Muscle of arm (tissue), 12 donors: ENCODE measurements around the gene SERGEF. TPM values are rescaled to one million over a fixed set of nuclear protein-coding genes. Genes with fewer than 3 reads are reported as not detected.

ENCODE experiments used
- DNase-seq: peaks from one replicate; pipeline ENCODE4 v3.0.0-alpha.2; 2013
- polyA plus RNA-seq, 12 donors: library from polyadenylated mRNA; unstranded; fragments of 120-200 nt; gene quantifications; one replicate each; pipeline ENCODE4 v1.2.1, GENCODE V29; 2013; ENCODE audit not compliant: insufficient read length in 12 of 12

Gene SERGEF
- polyA plus RNA-seq, 12 donors, result 7.0 to 60.5 (median 12.0) TPM; not detected in 1

DNA sequence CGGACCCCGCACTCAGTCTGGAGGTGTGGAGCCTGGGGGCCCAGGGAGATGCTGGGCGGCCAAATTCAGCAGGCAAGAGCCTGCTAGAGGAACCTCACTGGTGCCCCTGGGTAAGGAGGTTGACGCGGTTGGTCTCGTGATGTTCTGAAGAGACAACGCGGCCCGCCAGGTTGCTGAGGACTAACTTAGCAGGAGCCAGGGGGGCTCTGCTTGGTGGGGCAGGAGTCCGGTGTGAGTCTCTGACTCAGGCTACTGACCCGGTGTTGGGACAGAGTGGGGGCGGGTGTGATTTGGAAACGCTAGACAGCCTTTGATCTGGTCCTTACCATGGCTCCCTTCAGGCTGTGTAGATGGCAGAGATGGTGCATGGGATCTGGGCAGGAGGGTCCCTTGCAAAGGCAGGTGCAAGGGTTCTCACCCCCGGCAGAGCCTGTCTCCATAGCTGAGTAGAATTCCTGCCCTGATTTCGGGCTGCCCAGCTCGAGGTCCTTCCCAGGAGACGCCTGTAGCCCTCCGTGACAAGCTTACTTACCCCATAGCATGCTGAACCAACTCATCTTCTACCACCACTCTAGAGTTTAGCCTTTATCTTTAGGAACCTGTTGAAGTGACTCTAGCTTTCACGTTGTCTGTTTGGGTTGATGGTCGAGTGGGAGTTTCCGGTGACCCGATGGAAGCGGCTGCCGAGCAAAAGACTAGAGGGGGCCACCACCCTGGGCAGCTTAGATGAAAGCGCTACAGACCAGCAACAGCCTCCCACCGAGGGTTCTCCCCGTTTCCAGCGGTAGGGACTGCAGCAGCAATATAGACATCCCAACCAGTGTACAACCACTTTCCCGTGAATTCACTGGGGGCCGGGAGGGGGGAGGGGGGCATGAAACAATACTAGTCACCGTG, 239.9 kb downstream of the SERGEF start:
- no peak for DNase-seq

DNA sequence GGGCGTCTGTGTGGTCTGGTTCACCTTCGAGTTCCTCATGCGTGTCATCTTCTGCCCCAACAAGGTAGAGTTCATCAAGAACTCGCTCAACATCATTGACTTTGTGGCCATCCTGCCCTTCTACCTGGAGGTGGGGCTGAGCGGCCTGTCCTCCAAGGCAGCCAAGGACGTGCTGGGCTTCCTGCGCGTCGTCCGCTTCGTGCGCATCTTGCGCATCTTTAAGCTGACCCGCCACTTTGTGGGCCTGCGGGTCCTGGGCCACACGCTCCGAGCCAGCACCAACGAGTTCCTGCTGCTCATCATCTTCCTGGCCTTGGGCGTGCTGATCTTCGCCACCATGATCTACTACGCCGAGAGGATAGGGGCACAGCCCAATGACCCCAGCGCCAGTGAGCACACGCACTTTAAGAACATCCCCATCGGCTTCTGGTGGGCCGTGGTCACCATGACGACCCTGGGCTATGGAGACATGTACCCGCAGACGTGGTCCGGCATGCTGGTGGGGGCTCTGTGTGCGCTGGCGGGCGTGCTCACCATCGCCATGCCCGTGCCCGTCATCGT, 240.9 kb downstream of the SERGEF start:
- DNase-seq, result no peak

DNA sequence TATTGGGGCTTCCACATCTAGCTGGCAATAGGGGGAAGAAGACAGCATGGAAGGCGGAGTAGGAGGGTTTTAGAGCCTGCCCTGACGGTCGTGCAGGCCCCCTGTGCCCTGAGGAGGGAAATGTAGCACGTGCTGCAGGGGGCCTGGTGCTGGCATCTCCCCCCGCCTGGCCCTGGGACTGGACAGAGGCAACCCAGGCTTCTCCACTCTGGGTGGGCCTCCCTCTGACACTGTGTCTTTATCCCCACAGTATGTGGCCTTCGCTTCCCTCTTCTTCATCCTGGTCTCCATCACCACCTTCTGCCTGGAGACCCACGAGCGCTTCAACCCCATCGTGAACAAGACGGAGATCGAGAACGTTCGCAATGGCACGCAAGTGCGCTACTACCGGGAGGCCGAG, 241.4 kb downstream of the SERGEF start:
- no peak for DNase-seq

DNA sequence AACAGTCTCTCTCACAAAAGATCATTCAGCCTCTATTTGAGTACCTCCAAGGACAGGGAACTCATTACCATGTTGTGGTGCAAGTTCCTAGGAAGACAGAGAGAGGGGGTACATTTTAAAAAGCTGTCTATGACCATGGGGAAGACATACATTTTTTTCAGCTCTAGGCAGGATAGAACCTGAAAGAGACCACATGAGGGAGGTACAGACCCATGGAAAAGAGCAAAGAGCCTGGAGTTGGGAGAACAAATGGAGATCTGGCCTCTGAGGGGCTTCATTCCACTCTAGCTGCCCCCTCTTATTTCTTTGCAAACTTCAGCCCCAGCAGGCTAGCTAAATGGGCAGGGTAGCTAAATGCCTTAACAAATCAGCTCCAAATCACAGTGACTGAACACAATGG, 241.9 kb downstream of the SERGEF start:
- DNase-seq, result no peak

GRCh38 chr11:17770048-17770652, 242.7 kb downstream of the SERGEF start:
- DNase-seq, result no peak

GRCh38 chr11:17769218-17769617, 243.6 kb downstream of the SERGEF start:
- DNase-seq, result no peak

DNA sequence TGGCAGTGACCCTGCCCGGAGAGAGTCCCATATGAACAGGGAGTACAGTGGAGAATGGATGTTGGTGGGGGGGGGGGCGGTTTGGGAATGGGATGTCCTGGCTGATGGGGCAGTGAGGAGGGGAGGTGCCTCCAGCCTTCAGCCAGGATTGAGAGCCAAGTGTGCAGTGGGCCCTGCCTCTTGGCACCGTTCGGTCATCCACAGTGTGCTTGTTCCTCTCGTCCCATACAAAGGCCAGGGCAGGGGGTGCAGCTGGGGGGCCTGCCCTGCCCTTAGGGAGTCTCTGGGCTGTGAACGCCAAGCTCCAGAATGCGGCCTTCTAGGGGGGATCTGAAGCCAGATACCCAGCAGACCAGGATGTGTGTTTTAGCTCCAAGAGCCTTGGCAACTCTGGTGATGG, 244.3 kb downstream of the SERGEF start:
- no peak for DNase-seq

DNA sequence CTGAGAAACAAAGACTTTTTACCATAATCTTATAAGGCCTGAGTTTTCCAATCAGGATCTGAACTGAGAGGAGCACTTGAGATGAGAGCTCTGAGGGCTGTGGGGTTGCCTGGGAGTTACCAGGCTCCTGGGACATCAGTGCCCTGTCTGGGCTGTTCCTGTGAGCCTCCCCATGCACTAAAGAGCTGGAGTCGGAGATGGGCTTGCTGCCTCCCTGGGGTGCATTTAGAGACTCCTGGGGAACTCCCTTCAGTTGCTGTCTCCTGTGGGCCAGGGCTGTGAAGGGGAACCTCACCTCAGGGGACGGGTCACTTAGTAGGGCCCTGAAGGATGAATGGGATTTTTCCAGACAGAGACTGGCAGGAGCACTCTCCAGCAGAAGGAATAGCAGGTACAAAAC, 244.9 kb downstream of the SERGEF start:
- no peak for DNase-seq

- DNase-seq, result no peak
Measured at GRCh38 chr11:17767301-17767885, 245.5 kb downstream of the SERGEF start.

DNA sequence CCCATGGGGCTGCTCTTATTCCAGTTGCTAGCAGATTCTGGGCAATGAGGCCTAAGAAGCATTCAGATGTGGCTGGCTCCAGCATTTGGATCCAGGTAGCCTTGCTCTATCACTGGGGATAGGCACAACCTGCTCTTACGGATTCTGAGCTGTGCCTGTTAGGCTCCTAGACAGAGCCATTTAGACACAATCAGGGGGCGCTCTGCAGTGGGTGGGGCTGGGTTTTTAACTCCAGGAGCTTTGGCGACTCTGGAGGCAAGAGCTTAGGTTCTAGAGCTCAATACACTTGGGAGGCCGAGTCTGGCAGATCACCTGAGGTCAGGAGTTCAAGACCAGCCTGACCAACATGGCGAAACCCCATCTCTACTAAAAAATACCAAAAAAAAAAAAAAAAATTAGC, 246.3 kb downstream of the SERGEF start:
- no peak for DNase-seq

DNA sequence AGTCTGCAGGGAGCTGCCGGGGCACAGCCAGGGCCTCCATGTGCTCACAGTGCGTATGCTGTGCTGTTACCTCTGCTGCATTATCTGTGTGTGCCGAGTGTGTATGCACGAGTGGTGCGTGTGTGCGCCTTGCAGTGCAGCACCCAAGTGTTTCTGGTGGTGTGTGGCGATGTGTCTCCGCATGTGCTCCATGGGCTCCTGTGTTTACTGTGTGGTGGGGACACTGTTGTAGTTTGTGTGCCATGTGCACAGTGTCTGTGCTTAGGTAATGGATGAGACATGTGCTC, 246.8 kb downstream of the SERGEF start:
- DNase-seq, result no peak

DNA sequence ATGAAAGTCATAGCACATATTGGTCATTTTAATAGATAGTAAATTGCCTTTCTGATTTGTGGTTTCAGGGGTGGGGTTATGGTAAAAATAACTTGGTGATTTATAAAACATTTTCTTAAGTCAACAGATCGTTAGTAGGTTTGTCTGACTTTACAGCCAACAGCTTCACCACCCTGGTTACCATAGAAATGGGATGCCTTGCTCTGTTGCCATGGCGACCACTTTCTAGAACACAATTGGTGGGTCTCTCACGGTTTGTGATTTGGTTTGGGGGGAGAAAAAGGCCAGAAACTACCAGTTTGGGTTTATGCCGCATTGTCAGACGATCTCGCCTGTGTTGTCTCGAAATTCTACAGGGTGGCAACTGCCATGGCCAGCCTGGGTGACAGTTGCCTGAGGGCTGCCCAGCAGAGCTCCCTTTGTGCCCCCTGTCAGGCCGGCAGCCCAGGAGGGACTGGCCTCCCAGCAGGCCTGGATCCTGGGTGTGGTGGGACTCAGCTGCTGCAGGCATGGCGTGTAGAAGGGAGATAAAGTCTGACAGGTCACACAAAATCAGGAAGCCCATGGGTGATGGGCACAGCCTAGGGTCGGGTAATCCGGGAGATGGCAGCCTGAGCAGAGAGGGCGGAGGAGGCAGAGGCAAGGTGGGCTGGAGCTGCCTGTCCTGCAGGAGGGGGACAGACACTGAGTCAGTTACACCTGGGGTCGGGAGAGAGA, 247.3 kb downstream of the SERGEF start:
- DNase-seq, result no peak

GRCh38 chr11:17764446-17765218, 248.2 kb downstream of the SERGEF start:
- DNase-seq, result no peak

- DNase-seq, result no peak
Measured at GRCh38 chr11:17763703-17764102, 249.1 kb downstream of the SERGEF start.

DNA sequence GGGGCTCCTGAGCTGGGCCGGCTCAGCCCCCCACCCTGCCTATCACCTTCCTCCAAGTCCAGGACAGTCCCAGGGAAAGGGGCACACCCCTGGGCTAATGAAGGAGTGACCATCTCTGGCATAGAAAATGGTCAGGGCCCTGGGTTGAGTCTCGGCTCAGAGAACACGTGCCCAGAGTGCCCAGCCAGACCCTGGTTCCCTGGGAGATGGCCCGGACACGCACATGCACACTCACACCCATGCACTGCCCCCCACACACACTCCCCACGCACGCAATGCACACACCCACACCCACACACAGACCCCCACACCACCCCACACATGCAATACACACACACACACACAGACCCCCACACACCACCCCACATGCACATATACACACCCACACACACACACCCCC, 249.6 kb downstream of the SERGEF start:
- no peak for DNase-seq

- no peak for DNase-seq
Measured at GRCh38 chr11:17762309-17762974, 250.4 kb downstream of the SERGEF start.

DNA sequence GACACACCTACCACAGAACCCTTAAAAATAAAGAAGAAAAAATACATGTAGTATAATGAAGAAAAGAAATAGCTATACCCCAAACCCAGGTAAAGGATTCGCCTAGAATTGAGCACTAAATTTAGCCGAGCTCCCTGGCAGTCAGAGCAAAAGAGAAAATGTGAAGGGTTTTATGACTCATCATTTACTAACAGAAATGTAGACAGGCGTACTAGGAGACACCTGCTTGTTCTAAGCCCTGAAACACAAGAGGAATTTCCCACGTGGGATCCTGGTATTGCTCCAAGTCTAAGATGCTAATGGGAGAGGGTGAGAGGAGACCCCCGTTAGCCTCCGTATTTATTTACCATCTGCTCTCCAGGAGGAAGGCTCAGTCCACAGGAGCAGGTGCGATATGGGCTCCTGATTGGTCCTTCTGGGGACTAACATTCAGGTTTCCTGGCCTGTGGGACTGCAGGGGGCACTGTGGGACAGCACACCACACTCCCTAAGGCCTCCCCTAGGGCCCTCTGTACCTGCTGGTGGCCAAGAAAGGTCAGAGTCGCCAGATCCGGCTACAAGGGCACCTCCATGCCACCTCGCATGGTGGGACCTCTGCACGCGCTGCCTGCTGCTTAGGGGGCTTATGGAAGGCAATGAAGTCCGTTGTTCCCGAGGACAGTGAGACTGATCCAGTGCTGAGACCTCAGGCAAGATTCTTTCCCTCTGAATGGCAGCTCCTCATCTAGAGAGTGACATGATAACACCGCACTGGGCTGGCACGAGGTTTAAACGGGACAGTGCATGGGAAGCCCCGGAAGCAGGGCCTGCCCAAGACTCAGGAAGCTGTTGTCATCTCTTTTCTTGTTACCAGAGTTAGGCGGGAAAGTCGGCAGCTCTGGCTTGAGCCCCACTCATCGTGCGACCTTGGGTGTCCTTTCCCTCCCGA, 252.5 kb downstream of the SERGEF start:
- DNase-seq, result no peak

DNA sequence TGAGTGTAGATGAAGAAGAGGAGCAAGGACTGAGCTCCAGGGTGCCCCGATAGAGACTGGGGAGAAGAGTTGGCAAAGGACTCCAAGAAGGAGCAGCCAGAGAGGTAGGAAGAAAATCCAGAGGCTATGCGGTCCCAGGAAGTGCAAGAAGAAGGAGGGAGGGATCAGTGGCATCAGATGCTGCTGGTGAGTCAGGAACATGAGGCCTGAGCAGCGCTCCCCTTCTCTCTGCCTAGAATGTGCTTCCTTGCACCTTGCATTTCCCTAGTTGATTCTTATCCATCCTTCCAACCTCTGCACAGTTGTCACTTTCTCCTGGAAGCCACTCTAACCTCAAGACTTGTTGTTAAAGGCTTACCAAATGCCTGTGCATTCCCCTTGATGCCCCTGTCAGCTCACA, 257.0 kb downstream of the SERGEF start:
- DNase-seq, result no peak

DNA sequence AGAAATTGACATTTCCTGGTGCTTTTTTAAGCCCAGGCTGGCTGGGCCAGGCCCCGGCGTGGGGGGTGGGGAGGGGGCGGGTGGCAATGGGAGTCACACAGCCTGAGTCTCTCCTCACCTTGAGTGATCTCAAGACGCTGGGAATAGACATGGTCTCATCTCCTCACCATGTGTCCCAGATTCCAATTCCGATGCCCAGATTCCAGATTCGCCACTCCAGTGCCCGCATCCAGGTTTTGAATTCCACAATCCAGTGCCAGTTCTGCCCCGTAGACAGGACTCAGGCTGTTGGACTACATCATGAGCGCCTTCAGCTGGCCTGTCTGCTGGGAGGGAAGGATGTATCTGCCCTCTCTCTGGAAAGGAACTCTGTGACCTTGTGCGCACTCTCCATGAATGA, 259.2 kb downstream of the SERGEF start:
- DNase-seq, result no peak

DNA sequence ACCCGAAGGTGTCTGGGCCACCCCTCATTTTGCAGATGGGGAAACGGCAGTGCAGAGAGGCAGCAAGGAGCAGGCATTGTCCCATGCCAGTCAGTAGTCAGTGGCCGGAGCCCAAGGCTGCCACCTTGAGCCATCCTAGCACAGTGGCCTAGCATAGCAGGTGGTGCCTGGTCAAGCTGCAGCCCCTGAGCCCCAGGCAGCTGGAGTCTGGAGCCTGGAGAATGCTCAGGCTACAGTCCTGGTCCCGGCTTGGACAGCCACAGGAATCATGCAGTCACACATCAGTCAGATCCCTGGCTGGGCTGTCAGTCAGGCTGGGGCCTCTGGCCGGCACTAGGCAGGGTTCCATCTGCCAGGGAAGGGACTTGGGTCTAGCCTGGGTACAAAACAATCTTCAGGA, 259.7 kb downstream of the SERGEF start:
- DNase-seq, result no peak
